Right cardiac atrium (tissue), 5 donors: Measurements from ENCODE around the gene GRM8. TPM values are rescaled to one million over a fixed set of nuclear protein-coding genes. Genes with fewer than 3 reads are reported as not detected.

Source experiments
- ATAC-seq, 2 donors: fragments of 200-7000 bp; cut with Tn5 transposase; one replicate each; pipeline versions ENCODE4 v1.8.0 to v1.9.1; 2020; ENCODE audit warnings: moderate library complexity in 2 of 2, mild to moderate bottlenecking in 1 of 2
- DNase-seq, 3 donors: peaks; one replicate each; pipeline ENCODE4 v3.0.0-alpha.2; 2020
- H3K27ac ChIP-seq: one replicate; pipeline ENCODE4 v1.5.1; 2013; ENCODE audit warnings: mild to moderate bottlenecking, low read length, control low read depth, moderate library complexity
- H3K27me3 ChIP-seq: one replicate; pipeline ENCODE4 v1.6.1; 2013; ENCODE audit not compliant: control insufficient read depth, insufficient read depth
- H3K4me1 ChIP-seq: one replicate; pipeline ENCODE4 v1.6.1; 2013; ENCODE audit warnings: low read length; ENCODE audit not compliant: control insufficient read depth, insufficient read depth
- H3K4me3 ChIP-seq: one replicate; pipeline ENCODE4 v1.5.1; 2013; ENCODE audit warnings: low read length, control low read depth
- H3K9me3 ChIP-seq: one replicate; pipeline ENCODE4 v1.6.1; 2013; ENCODE audit warnings: low read length; ENCODE audit not compliant: control insufficient read depth
- WGBS: extraction: QIAGEN DNeasy Blood & Tissue Kit; methylation state at CpG from one replicate; pipeline ENCODE4 v1.1.7; 2013; 5-methylcytosine and 5-hydroxymethylcytosine counted together
- intact Hi-C, 4 donors: fragments of 100-400 bp; cut with DNase I; formaldehyde crosslinking; loops; one replicate each; pipeline versions ENCODE4 v1.11.0 to v1.14.0; 2022 to 2023
- long read RNA-seq, 4 donors: library from polyadenylated mRNA; unstranded; transcript quantifications; one replicate each; pipeline ENCODE4 v2.0.0, GENCODE V29; 2020 to 2021
- polyA plus RNA-seq: library from polyadenylated mRNA; stranded (reverse); fragments of 200-250 nt; gene quantifications from one replicate; pipeline ENCODE4 v1.2.3, GENCODE V29; 2013
- total RNA-seq, 4 donors: library from RNA; stranded (reverse); fragmentation: NEBNext Ultra II Directional; extraction: Animal tissue kit (Norgen Biotek cat#: 25700); gene quantifications; one replicate each; pipeline ENCODE4 v1.2.1, GENCODE V29; 2021
- donor health status: healthy with polysubstance abuse.
- donor health status: DM: no; HTN: yes; CAD: no.
- donor health status: DM: no; HTN: no; CAD: no.
- donor health status: DM: no; HTN: yes; CAD: no; lungs with severe emphysema.
- donor health status: DM: yes; HTN: yes; CAD: no.

GRM8 gene
- total RNA-seq (not detected), polyA plus RNA-seq (0.09 TPM)
- long read RNA-seq, donor 1 = 0 reads
- long read RNA-seq, donor 2 = 0 reads
- long read RNA-seq, donor 3, partial matches to known transcripts = 0 of 1 reads
- long read RNA-seq, donor 3, other reads (novel, unspliced or antisense) = 1 of 1 reads
- long read RNA-seq, donor 4 = 0 reads

- no peaks in the 10 kb centered on the region for H3K9me3 ChIP-seq
- no peak within 1 kb of the TSS for H3K27ac ChIP-seq
- H3K4me3 ChIP-seq = peak within 1 kb of the TSS; percentile 64
- ATAC-seq (peak; percentile 71 to 88), DNase-seq (peak; percentile 65 to 81 (median 71))
- intact Hi-C loops = loop anchor here in 1 of 4 donors (10.0 kb wide), 1 partner anchor 448 kb away; no protein-coding TSS in a partner anchor
- no peaks in the 10 kb centered on the region for H3K4me1 ChIP-seq
- H3K27me3 ChIP-seq = no peaks in the 10 kb centered on the region
- under 1% methylated on average over 62 of the region's 62 CpGs for WGBS
Observed at GRCh38 chr7:127252778-127253280, at the start of gene GRM8. TSS of gene GRM8 (minus strand) at chr7:127252941.

GRCh38 chr7:127290801-127291361 lies 38.1 kb upstream of the GRM8 start:
- intact Hi-C loops = no loop called here
- H3K27me3 ChIP-seq = no peaks in the 10 kb centered on the region
- ATAC-seq (no peak), DNase-seq (no peak)
- H3K9me3 ChIP-seq = no peaks in the 10 kb centered on the region
- H3K4me1 ChIP-seq = no peaks in the 10 kb centered on the region
- 67% methylated on average over 1 of the region's 1 CpG for WGBS
- H3K4me3 ChIP-seq = no peak overlapping the region
- no peak overlapping the region for H3K27ac ChIP-seq

- ATAC-seq (no peak), DNase-seq (no peak)
- 60% methylated on average over 5 of the region's 5 CpGs for WGBS
- no peaks in the 10 kb centered on the region for H3K9me3 ChIP-seq
- no peaks in the 10 kb centered on the region for H3K4me1 ChIP-seq
- H3K27ac ChIP-seq = no peak overlapping the region
- H3K4me3 ChIP-seq = no peak overlapping the region
- H3K27me3 ChIP-seq = no peaks in the 10 kb centered on the region
- intact Hi-C loops = no loop called here
Observed at GRCh38 chr7:127290116-127290655, 37.4 kb upstream of the GRM8 start.

GRCh38 chr7:127287133-127287532 lies 34.4 kb upstream of the GRM8 start:
- H3K9me3 ChIP-seq = no peaks in the 10 kb centered on the region
- 78% methylated on average over 6 of the region's 6 CpGs for WGBS
- DNase-seq (no peak), ATAC-seq (no peak)
- intact Hi-C loops = no loop called here
- no peaks in the 10 kb centered on the region for H3K4me1 ChIP-seq
- H3K27me3 ChIP-seq = no peaks in the 10 kb centered on the region
- H3K27ac ChIP-seq = no peak overlapping the region
- no peak overlapping the region for H3K4me3 ChIP-seq

- intact Hi-C loops = no loop called here
- Histone ChIP-seq H3K4me3 (no peak overlapping the region), H3K9me3 (no peaks in the 10 kb centered on the region), H3K27ac (no peak overlapping the region), H3K4me1 (no peaks in the 10 kb centered on the region), H3K27me3 (no peaks in the 10 kb centered on the region)
- 98% methylated on average over 1 of the region's 1 CpG for WGBS
- no peak for ATAC-seq
- no peak for DNase-seq
Observed at GRCh38 chr7:127270093-127270492, 17.4 kb upstream of the GRM8 start.

GRCh38 chr7:127266047-127266446 lies 13.3 kb upstream of the GRM8 start:
- no peak for ATAC-seq
- Histone ChIP-seq H3K27me3 (no peaks in the 10 kb centered on the region), H3K4me1 (no peaks in the 10 kb centered on the region), H3K27ac (no peak overlapping the region), H3K4me3 (no peak overlapping the region), H3K9me3 (no peaks in the 10 kb centered on the region)
- 79% methylated on average over 1 of the region's 1 CpG for WGBS
- no peak for DNase-seq
- intact Hi-C loops = no loop called here

- no peak for ATAC-seq
- Histone ChIP-seq H3K4me3 (no peak overlapping the region), H3K9me3 (no peaks in the 10 kb centered on the region), H3K4me1 (no peaks in the 10 kb centered on the region), H3K27me3 (no peaks in the 10 kb centered on the region), H3K27ac (no peak overlapping the region)
- DNase-seq = no peak
- 87% methylated on average over 3 of the region's 3 CpGs for WGBS
- intact Hi-C loops = no loop called here
Observed at GRCh38 chr7:127264219-127264618, 11.5 kb upstream of the GRM8 start.

- no peak for ATAC-seq
- Histone ChIP-seq H3K4me3 (no peak overlapping the region), H3K9me3 (no peaks in the 10 kb centered on the region), H3K4me1 (no peaks in the 10 kb centered on the region), H3K27me3 (no peaks in the 10 kb centered on the region), H3K27ac (no peak overlapping the region)
- intact Hi-C loops = loop anchor here in 1 of 4 donors (10.0 kb wide), 1 partner anchor 453 kb away; no protein-coding TSS in a partner anchor
- DNase-seq = no peak
- WGBS = 28% methylated on average over 6 of the region's 6 CpGs
Observed at GRCh38 chr7:127258111-127258510, 5.4 kb upstream of the GRM8 start.

- H3K4me1 ChIP-seq = no peaks in the 10 kb centered on the region
- intact Hi-C loops = loop anchor here in 1 of 4 donors (10.0 kb wide), 1 partner anchor 452 kb away; no protein-coding TSS in a partner anchor
- no peaks in the 10 kb centered on the region for H3K27me3 ChIP-seq
- WGBS = 20% methylated on average over 2 of the region's 2 CpGs
- H3K4me3 ChIP-seq = no peak overlapping the region
- ATAC-seq (no peak), DNase-seq (no peak)
- H3K27ac ChIP-seq = no peak overlapping the region
- H3K9me3 ChIP-seq = no peaks in the 10 kb centered on the region
Observed at GRCh38 chr7:127257086-127257485, 4.3 kb upstream of the GRM8 start.

- no peaks in the 10 kb centered on the region for H3K27me3 ChIP-seq
- no peaks in the 10 kb centered on the region for H3K4me1 ChIP-seq
- intact Hi-C loops = loop anchor here in 1 of 4 donors (10.0 kb wide), 1 partner anchor 451 kb away; no protein-coding TSS in a partner anchor
- no peak for ATAC-seq
- H3K27ac ChIP-seq = no peak overlapping the region
- H3K9me3 ChIP-seq = no peaks in the 10 kb centered on the region
- 77% methylated on average over 2 of the region's 2 CpGs for WGBS
- no peak for DNase-seq
- no peak overlapping the region for H3K4me3 ChIP-seq
Observed at GRCh38 chr7:127256041-127256725, 3.4 kb upstream of the GRM8 start.

GRCh38 chr7:127254163-127254684 lies 1.5 kb upstream of the GRM8 start:
- ATAC-seq (no peak), DNase-seq (no peak)
- no peaks in the 10 kb centered on the region for H3K27me3 ChIP-seq
- intact Hi-C loops = loop anchor here in 1 of 4 donors (10.0 kb wide), 1 partner anchor 449 kb away; no protein-coding TSS in a partner anchor
- H3K9me3 ChIP-seq = no peaks in the 10 kb centered on the region
- peak overlapping the region; percentile 64 for H3K4me3 ChIP-seq
- H3K27ac ChIP-seq = no peak overlapping the region
- no peaks in the 10 kb centered on the region for H3K4me1 ChIP-seq
- WGBS = 14% methylated on average over 11 of the region's 11 CpGs
